Activated CD8-positive, alpha-beta memory T cell treated with anti-CD3 and anti-CD28 coated beads, Interleukin-2, amount 50 U/mL, for 4 hours (primary cell): ENCODE measurements around the gene PGP.
"Not testable (repeated sequence)": the region's sequence is repeated elsewhere in the genome, so short reads cannot be mapped to it uniquely, and the experiment has no call there.

Experiments used
- DNase-seq: peaks from one replicate; pipeline ENCODE4 v3.0.0-alpha.2; 2020

Gene PGP, protein sequence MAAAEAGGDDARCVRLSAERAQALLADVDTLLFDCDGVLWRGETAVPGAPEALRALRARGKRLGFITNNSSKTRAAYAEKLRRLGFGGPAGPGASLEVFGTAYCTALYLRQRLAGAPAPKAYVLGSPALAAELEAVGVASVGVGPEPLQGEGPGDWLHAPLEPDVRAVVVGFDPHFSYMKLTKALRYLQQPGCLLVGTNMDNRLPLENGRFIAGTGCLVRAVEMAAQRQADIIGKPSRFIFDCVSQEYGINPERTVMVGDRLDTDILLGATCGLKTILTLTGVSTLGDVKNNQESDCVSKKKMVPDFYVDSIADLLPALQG

DNA sequence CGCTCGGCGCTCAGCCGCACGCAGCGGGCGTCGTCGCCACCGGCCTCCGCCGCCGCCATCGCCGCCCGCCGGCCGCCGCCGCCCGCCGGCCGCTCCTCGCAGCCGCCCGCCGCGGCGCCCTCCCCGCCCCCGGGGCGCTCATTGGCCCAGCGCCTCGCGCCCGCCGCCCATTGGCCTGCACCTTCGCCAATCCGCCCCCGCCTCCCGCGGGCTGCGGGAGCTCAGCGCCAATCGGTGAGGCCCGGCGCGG, at the start of gene PGP:
Gene PGP, minus strand, starts transcription at position 122 of the 250 bp plus-strand sequence. Its CDS starts 63 bp downstream, at position 59.
- DNase-seq = no peak

- DNase-seq = not testable (repeated sequence)
Observed at GRCh38 chr16:2263026-2263425, 48.4 kb upstream of the PGP start.

DNA sequence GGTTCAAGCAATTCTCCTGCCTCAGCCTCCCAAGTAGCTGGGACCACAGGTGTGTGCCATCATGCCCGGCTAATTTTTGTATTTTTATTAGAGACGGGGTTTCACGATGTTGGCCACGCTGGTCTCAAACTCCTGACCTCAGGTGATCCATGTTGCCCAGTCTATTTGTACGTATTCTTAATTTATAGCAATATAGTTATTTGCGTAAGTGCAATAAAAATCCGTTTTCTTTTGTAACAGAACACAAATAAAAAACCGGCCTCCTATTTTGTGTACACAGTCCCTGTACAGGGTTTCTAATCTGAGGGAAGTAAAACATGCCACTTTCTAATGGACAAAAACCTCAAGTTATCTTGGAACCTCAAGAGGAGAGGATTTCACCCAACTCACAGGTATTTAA, 45.6 kb upstream of the PGP start:
- DNase-seq = no peak

GRCh38 chr16:2258530-2258929, 43.9 kb upstream of the PGP start:
- not testable (repeated sequence) for DNase-seq

- DNase-seq = no peak
Observed at GRCh38 chr16:2257726-2258125, 43.1 kb upstream of the PGP start.

- no peak for DNase-seq
Observed at GRCh38 chr16:2256531-2257140, 42.0 kb upstream of the PGP start.

DNA sequence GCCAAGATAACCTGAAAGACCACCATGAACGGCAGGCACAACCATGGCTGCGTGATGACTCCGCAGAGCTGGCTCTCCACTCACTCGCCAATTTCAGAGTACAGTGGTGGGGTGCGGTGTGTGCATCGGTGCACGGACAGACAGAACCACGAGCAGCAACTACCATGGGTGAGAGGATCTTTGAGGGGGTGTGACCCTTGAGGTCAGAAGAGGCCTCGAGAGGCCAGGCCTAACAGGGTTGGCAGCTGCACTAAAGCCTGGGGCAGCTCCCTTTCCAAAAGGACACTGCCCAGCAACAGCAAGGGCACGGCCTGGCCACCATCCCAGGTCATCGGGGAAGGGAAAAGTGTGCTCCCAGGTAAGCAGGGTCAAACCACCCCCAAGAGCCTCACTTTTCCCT, 38.7 kb upstream of the PGP start:
- DNase-seq = no peak

- DNase-seq = no peak
Observed at GRCh38 chr16:2252806-2253148, 38.1 kb upstream of the PGP start.

- DNase-seq = peak; percentile 77
Observed at GRCh38 chr16:2251296-2252111, 36.9 kb upstream of the PGP start, which contains the start of gene ECI1. ECI1 (minus strand) TSS chr16:2251587; CDS start chr16:2251566, 21 bp downstream.

GRCh38 chr16:2250652-2251295, 36.1 kb upstream of the PGP start:
- DNase-seq = peak; percentile 33

DNA sequence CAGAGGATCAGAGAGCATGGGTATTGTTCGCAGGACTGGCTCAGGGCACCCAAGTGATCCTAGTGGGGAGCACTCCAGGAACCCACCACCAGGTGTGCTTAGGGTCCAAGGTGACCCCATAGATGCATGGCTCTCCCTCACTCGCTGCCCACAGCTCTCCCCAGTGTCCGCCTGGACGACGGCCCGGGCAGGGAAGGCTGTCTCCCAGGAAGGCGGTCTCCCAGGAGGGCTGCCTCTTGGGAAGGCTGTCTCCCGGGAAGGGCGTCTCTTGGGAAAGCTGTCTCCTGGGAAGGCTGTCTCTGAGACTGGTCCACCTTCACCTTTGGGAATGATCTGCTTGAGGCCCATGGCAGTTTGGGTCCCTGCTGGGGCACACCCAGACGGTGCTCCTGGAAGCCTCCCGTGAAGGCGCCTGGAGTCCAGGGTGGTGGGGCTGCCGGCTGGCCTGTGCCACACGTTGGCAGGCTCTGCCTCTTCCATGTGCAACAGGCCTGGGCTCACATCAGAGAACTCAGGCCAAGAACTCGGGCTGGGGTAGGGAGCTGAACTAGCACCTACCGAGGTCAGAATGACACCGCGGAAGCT, 31.8 kb upstream of the PGP start:
- DNase-seq = no peak

DNA sequence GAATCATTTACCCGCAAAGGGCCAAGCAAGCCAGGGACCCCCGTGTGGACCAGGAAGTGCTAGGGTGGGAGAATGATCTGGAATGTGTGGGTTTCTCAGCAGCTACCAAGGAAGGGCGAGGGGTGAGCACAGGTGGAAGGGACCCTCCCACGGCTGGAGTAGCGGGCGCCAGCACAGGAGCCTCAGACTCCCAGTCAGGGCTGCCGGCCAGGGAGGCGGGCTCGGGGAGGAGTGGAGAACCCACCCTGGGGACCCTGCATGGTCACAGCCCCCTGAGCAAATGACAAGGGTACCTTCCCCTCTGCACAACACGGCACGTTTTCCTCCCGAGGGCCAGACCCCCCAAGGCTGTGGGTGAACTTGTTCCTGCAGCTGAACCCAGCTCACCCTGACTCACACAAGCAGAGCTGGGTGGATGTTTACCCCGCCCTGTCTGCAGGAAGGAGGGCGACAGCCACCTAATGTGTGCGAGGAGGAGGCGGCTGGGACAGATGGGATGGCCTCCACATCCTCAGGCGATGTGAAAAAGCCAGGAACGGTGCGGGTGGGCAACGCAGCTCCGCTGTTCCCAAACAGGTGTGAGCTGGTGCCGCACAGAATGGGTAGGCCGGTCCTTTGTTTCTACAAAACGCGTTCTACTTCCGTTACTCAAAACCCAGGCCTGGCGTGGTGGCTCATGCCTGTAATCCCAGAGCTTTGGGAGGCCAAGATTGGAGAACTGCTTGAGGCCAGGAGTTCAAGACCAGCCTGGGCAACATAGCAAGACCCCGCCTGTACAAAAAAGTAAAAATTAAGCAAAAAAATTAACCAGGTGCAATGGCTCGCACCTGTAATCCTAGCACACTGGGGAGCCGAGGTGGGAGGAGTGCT, 30.5 kb upstream of the PGP start:
- DNase-seq = no peak

DNA sequence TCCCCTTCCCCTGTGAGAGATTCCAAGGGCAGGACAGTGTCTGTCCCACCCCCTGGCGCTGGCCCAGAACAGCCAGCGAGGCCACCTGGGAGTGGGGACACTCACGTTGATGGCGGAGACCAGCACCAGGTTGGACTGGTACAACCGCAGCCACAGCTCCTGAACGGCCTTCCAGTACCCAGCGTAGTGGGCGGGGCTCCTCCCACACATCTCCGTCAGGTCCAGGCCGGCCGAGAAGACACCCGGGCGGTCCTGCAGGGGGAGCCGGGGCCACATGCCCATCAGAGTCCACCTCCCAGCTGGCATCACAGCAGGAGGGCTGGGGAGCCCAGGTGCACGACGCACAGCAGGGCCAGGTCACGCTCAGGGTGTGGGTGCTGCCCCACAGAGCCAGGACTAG, 29.7 kb upstream of the PGP start:
- DNase-seq = no peak

- DNase-seq = no peak
Observed at GRCh38 chr16:2243781-2244180, 29.1 kb upstream of the PGP start.

DNA sequence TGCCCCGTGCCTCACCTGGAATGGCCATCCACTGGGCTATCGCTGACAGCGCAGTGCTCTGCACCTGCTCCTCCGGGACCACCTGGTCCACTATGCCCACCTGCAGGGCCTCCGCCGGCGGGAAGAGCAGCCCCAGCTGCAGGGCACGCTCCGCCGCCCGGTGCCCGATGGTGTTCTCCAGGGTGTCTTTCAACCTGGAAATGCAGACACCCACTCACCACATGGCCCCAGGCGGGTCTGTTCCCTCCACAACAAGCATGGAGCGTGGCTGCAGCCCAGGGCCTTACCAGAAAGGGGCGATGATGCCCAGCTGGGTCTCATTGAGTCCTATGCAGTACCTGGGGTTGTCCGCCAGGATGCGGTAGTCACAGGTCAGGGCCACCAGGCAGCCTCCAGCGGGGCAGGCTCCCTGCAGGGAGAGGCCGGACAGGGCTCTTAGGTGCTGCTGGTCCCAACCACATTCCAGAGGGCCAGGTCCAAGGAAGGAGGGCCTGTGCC, 28.4 kb upstream of the PGP start:
- DNase-seq = no peak

GRCh38 chr16:2242598-2242997, 28.0 kb upstream of the PGP start:
- no peak for DNase-seq

- DNase-seq = not testable (repeated sequence)
Observed at GRCh38 chr16:2240331-2240730, 25.7 kb upstream of the PGP start.

GRCh38 chr16:2238838-2239675, 24.4 kb upstream of the PGP start:
- DNase-seq = no peak

DNA sequence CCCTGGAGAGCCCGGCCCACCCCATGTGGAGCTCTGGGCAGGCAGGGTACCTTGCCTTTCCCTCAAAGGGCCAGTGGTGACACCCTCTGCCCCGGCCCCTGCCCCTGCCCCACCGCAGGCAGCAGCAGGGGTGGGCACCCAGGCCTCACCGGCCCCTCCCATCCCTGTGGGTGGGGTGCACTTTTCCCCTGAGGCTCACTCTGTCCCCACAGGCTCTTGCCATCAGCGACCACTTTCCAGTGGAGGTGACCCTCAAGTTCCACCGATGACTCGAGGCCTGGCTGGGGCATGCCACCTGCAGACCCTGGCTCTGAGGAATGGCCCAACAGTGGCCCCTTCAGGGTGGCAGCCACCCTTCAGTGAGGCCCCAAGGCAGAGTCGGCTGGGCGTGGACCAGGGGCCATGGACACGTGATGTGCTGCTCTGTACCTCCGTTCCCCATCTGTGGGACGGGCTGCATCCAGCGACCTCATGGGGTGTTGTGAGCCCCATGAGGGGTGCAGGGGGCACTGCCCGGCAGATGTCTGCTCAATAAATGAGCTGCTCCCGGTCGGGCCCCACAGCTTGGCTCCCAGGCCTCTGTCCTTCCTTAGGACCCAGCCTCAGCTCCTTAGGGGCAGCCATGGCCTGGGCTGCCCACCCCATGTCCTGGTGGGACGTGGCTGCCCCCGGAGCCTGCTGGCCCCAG, 23.7 kb upstream of the PGP start:
- no peak for DNase-seq

DNA sequence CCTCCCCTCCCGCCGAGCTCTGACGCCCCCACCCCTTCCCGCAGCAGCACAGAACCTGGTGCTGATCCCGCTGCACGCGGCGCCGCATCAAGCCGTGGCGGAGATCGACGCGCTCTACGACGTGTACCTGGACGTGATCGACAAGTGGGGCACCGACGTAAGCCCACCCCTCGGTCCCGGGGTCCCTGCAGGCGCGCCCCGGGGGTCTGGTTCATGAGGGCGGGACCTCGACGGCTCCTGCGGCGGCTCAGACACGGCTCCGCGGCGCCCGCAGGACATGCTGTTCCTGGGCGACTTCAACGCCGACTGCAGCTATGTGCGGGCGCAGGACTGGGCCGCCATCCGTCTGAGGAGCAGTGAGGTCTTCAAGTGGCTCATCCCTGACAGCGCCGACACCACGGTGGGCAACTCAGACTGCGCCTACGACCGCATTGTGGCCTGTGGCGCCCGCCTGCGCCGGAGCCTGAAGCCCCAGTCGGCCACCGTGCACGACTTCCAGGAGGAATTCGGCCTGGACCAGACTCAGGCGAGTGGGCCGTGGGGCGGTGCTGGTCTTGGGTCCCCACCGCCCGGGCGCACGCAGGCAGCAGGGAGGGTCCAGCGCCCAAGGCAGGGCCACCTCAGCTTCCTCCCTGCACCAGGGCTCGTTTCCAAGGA, 23.0 kb upstream of the PGP start:
- DNase-seq = no peak
